SH-SY5Y (cell line): ENCODE results near the gene CCK.

ENCODE experiments used
- GATA2 ChIP-seq: IDR thresholded peaks from 2 replicates; pipeline ENCODE4 v1.6.1; 2011; ENCODE audit warnings: mild to moderate bottlenecking, low read depth, low read length
- GATA3 ChIP-seq: IDR thresholded peaks from 2 replicates; pipeline ENCODE4 v1.6.1; 2011; ENCODE audit warnings: low read depth, mild to moderate bottlenecking, low read length, moderate library complexity

DNA sequence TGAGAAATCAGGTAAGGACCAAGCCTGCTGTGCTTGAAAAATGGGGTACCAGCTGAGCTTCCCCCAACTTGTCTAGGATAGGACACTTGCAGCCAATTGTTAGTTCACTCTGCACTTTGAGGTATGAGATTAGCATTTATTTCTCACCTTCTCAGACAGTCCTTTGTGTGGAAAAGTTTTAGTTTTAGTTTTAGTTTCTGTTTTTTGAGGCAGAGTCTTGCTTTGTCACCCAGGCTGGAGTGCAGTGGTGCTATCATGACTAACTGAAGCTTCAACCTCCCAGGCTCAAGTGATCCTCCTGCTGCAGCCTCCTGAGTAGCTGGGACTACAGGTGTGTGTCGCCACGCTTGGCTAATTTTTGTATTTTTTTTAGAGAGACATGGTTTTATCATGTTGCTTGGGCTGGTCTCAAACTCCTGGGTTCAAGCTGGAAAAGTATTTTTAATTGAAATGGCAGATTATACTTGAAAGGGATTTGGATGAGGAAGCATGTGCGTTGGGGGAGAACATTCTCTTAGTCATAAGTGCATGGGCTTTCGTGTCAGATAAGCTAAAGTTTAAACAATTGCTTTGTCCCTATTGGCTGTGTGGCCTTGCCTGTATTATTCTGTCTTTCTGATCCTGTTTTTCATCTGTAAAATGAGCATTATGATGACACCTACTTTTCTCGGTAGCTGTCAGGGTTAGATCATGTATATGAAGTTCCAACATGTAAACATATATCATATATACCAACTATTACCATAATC is 25.2 kb upstream of the CCK start:
- no peak for TF ChIP-seq GATA2
- TF ChIP-seq GATA3: no peak
